Measurements from ENCODE around the gene ENTPD2. TPM values are rescaled to one million over a fixed set of nuclear protein-coding genes. Genes with fewer than 3 reads are reported as not detected.

The ENTPD2 gene
- total RNA-seq, 3 donors from 2014 or later (not counting 1 experiment from before 2014, with no cell fraction given) = not detected

DNA sequence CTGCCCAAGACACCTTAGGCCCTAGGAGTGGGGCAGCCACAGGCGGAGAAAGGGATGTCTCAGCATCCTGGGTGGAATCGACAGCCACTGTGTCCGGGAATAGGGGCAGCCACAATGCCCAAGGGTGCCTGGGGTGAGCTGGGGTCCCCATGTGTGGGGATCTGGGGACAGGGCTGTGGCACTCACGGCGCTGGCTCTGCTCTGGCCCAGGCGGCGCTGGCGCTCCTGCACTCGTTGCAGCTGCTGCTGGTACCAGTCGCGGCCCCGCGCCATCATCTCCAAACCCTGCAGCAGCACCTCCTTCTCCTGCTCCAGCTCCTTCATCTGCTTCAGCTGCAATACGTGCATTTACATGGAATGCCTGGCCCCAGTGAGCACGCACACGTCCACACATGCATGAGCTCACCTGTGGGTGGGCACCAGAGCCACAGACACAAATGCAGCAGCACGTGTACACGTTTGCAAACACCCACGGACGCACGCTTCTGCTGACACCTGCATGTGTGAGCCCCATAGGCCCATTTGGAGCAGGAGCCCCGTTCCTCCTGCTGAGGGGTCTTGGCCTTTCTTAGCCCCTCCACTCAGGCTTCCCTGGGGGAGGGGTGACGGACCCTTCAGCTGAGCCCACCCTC, 11.6 kb upstream of the ENTPD2 start:
- Histone ChIP-seq H3K27me3 (ENCODE audit: control insufficient read depth, insufficient read depth, low read length) (no peaks in the 10 kb centered on the region), H3K9me3 (ENCODE audit: control insufficient read depth, insufficient read depth, low read length) (no peaks in the 10 kb centered on the region), H3K36me3 (ENCODE audit: control insufficient read depth, insufficient read depth, low read length) (no peaks in the 10 kb centered on the region), H3K4me3 (ENCODE audit: low read length) (no peak overlapping the region), H3K4me1 (ENCODE audit: control insufficient read depth, insufficient read depth, low read length) (peaks cover 20% of the 10 kb centered on the region), H3K27ac (ENCODE audit: low read length) (no peak overlapping the region)
- H3K36me3 Mint-ChIP-seq = no peaks in the 10 kb centered on the region
- no peak overlapping the region for H3K27ac Mint-ChIP-seq
- DNase-seq (no peak), ATAC-seq (no peak)
- WGBS (ENCODE audit: insufficient coverage) = 94% methylated on average over 23 of the region's 23 CpGs
- H3K9me3 Mint-ChIP-seq = no peaks in the 10 kb centered on the region
- intact Hi-C loops (cut with micrococcal nuclease) = no loop called here
- TF ChIP-seq, protein P1, sequence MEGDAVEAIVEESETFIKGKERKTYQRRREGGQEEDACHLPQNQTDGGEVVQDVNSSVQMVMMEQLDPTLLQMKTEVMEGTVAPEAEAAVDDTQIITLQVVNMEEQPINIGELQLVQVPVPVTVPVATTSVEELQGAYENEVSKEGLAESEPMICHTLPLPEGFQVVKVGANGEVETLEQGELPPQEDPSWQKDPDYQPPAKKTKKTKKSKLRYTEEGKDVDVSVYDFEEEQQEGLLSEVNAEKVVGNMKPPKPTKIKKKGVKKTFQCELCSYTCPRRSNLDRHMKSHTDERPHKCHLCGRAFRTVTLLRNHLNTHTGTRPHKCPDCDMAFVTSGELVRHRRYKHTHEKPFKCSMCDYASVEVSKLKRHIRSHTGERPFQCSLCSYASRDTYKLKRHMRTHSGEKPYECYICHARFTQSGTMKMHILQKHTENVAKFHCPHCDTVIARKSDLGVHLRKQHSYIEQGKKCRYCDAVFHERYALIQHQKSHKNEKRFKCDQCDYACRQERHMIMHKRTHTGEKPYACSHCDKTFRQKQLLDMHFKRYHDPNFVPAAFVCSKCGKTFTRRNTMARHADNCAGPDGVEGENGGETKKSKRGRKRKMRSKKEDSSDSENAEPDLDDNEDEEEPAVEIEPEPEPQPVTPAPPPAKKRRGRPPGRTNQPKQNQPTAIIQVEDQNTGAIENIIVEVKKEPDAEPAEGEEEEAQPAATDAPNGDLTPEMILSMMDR (IDR thresholded peaks at IDR 0.05) = no peak
- H3K27me3 Mint-ChIP-seq (ENCODE audit: low read depth in 2 of 2) = no peaks in the 10 kb centered on the region
- H3K4me1 Mint-ChIP-seq = peaks cover 8 to 11% of the 10 kb centered on the region in 2 donors
- no peak overlapping the region for H3K4me3 Mint-ChIP-seq

DNA sequence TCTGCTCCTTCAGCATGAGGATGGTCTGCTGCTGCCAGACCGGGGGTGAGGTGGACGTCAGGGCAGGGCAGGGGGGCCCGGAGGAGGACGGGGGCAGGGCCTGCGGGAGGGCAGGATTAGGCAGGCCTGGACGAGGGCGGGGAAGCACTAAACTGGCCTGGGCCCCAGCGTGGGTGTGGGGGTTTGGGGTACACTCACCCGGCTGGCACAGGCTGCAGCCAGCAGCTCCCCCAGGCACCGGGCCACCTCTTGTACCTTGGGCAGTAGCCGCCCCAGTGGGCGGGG, 11.0 kb upstream of the ENTPD2 start:
- WGBS (ENCODE audit: insufficient coverage) = 95% methylated on average over 12 of the region's 12 CpGs
- no peaks in the 10 kb centered on the region for H3K9me3 ChIP-seq (ENCODE audit: control insufficient read depth, insufficient read depth, low read length)
- H3K27ac ChIP-seq (ENCODE audit: low read length) = no peak overlapping the region
- TF ChIP-seq, protein P1 (IDR thresholded peaks at IDR 0.05) = no peak
- no peak overlapping the region for H3K4me3 ChIP-seq (ENCODE audit: low read length)
- H3K36me3 ChIP-seq (ENCODE audit: control insufficient read depth, insufficient read depth, low read length) = no peaks in the 10 kb centered on the region
- Mint-ChIP-seq H3K4me1 (peaks cover 8 to 10% of the 10 kb centered on the region in 2 donors), H3K27ac (no peak overlapping the region), H3K4me3 (no peak overlapping the region), H3K9me3 (no peaks in the 10 kb centered on the region), H3K27me3 (ENCODE audit: low read depth in 2 of 2) (no peaks in the 10 kb centered on the region), H3K36me3 (no peaks in the 10 kb centered on the region)
- ATAC-seq (no peak), DNase-seq (no peak)
- no peaks in the 10 kb centered on the region for H3K27me3 ChIP-seq (ENCODE audit: control insufficient read depth, insufficient read depth, low read length)
- intact Hi-C loops (cut with micrococcal nuclease) = no loop called here
- H3K4me1 ChIP-seq (ENCODE audit: control insufficient read depth, insufficient read depth, low read length) = peaks cover 19% of the 10 kb centered on the region

DNA sequence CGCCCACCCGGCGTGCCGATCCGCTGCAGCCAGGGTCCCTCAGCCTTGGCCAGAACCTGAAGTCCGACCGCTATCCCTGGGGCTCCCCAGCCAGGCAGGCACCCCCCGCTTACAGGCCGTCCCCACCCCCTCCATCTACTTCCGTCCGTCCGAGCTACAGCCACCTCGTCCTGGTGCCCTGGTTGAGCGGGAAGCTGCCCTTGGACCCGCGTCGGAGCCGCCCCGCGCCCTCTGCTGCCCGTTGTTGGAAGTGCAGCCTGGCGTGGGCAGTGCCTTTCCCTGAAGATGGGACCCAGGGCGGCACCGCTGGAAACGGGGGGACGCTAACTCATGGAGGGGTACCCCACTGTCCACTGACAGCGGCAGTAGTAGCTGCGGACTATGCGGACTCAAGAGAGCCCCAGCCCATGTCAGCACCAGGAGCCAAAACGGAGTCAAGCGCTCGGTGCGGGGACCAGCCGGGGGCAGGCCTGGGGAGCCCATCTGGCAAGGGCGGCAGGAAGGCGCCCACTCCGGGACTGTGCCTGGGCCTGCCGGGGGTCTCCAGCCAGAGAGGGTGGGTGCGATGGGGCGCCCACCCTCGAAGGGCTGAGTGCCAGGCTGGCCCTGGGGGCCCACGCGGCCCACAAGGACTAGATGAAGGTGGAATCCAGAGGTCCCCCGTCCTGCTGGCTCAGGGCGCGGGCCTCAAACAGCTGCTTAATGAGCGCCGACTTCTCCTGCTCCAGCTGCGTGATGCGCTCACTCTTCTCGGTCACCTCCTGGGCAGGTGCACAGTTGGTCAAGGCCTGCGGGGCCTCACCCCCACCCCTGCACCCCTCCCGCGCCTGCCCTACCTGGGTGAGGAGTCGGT, 10.4 kb upstream of the ENTPD2 start:
- Mint-ChIP-seq H3K36me3 (no peaks in the 10 kb centered on the region), H3K4me3 (no peak overlapping the region), H3K9me3 (no peaks in the 10 kb centered on the region), H3K27me3 (ENCODE audit: low read depth in 2 of 2) (no peaks in the 10 kb centered on the region), H3K27ac (no peak overlapping the region), H3K4me1 (peaks cover 8 to 10% of the 10 kb centered on the region in 2 donors)
- H3K9me3 ChIP-seq (ENCODE audit: control insufficient read depth, insufficient read depth, low read length) = no peaks in the 10 kb centered on the region
- WGBS (ENCODE audit: insufficient coverage) = 60% methylated on average over 55 of the region's 55 CpGs
- no peak overlapping the region for H3K27ac ChIP-seq (ENCODE audit: low read length)
- DNase-seq (peak; percentile 55 to 76), ATAC-seq (peak; percentile 45 to 59 (median 51))
- peaks cover 14% of the 10 kb centered on the region for H3K4me1 ChIP-seq (ENCODE audit: control insufficient read depth, insufficient read depth, low read length)
- intact Hi-C loops (cut with micrococcal nuclease) = no loop called here
- no peaks in the 10 kb centered on the region for H3K36me3 ChIP-seq (ENCODE audit: control insufficient read depth, insufficient read depth, low read length)
- TF ChIP-seq, protein P1 (IDR thresholded peaks at IDR 0.05) = peak; percentile 90
- no peaks in the 10 kb centered on the region for H3K27me3 ChIP-seq (ENCODE audit: control insufficient read depth, insufficient read depth, low read length)
- no peak overlapping the region for H3K4me3 ChIP-seq (ENCODE audit: low read length)
